ENCODE measurements around the gene SLC9A3. TPM values are rescaled to one million over a fixed set of nuclear protein-coding genes. Genes with fewer than 3 reads are reported as not detected.

Gene SLC9A3
- total RNA-seq, 4 donors from 2014 or later, result 2.4 to 3.8 (median 3.5) TPM

- Histone ChIP-seq H3K27ac (no peak overlapping the region), H3K4me1 (peaks cover 0 to 14% (median 5%) of the 10 kb centered on the region in 3 donors), H3K9me3 (peaks cover 0 to 5% (median 0%) of the 10 kb centered on the region in 3 donors), H3K4me3 (no peak overlapping the region), H3K27me3 (peaks cover 0 to 68% (median 0%) of the 10 kb centered on the region in 4 donors), H3K36me3 (no peaks in the 10 kb centered on the region)
- 85 to 86% methylated on average over 6 of the region's 6 CpGs for WGBS, 2 donors
- no peak for TF ChIP-seq CTCF (IDR thresholded peaks at IDR 0.05)
- TF ChIP-seq POLR2A (IDR thresholded peaks at IDR 0.05), result no peak
- intact Hi-C loops (cut with DNase I), result no loop called here
- DNase-seq, result no peak
Observed at GRCh38 chr5:551406-551805, 27.2 kb upstream of the SLC9A3 start.

GRCh38 chr5:549229-549628, 25.0 kb upstream of the SLC9A3 start:
- H3K27me3 ChIP-seq, result peaks cover 0 to 72% (median 0%) of the 10 kb centered on the region in 4 donors
- 86% methylated on average over 2 of the region's 2 CpGs for WGBS, 2 donors
- no peak for DNase-seq

DNA sequence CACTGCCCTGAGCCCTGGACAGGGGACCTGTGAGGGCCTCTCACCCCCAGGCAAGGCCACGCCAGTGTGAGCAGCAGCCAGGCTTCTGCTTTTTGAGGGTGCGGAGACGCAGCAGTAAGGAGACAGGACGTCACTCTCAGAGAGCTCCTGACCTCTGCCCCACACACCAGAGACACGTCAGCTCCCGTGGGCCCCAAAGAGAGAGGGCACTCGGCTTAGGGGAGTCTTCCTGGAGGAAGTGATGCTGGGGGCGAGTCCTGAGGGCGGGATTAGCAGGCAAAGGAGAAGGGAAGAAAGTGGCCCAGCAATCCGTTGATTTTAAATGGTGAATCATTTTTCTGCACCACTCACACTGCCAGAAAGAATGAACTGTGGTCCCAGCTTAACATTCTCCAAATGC, 24.0 kb upstream of the SLC9A3 start:
- DNase-seq, result no peak
- Histone ChIP-seq H3K36me3 (no peaks in the 10 kb centered on the region), H3K9me3 (peaks cover 0 to 5% (median 0%) of the 10 kb centered on the region in 3 donors), H3K27ac (no peak overlapping the region), H3K4me3 (no peak overlapping the region), H3K27me3 (peaks cover 0 to 76% (median 0%) of the 10 kb centered on the region in 4 donors), H3K4me1 (peaks cover 0 to 24% (median 5%) of the 10 kb centered on the region in 3 donors)
- no peak for TF ChIP-seq CTCF (IDR thresholded peaks at IDR 0.05)
- no peak for TF ChIP-seq POLR2A (IDR thresholded peaks at IDR 0.05)
- intact Hi-C loops (cut with DNase I), result no loop called here
- 47 to 51% methylated on average over 4 of the region's 10 CpGs for WGBS, 2 donors

More at GRCh38 chr5:549229-549628, 25.0 kb upstream of the SLC9A3 start:
- Histone ChIP-seq H3K27ac (no peak overlapping the region), H3K9me3 (peaks cover 0 to 5% (median 0%) of the 10 kb centered on the region in 3 donors), H3K36me3 (no peaks in the 10 kb centered on the region), H3K4me3 (no peak overlapping the region), H3K4me1 (peaks cover 0 to 15% (median 5%) of the 10 kb centered on the region in 3 donors)
- intact Hi-C loops (cut with DNase I), result no loop called here
- TF ChIP-seq POLR2A (IDR thresholded peaks at IDR 0.05) (no peak), CTCF (IDR thresholded peaks at IDR 0.05) (no peak)

- Histone ChIP-seq H3K4me3 (no peak overlapping the region), H3K27ac (no peak overlapping the region), H3K4me1 (peaks cover 0 to 24% (median 5%) of the 10 kb centered on the region in 3 donors), H3K36me3 (no peaks in the 10 kb centered on the region), H3K27me3 (peaks cover 0 to 82% (median 0%) of the 10 kb centered on the region in 4 donors), H3K9me3 (peaks cover 0 to 5% (median 0%) of the 10 kb centered on the region in 3 donors)
- no peak for DNase-seq
- WGBS, 2 donors, result 53% methylated on average over 6 of the region's 22 CpGs; no CpG with 5 or more reads in 1 of the 2 donors
- intact Hi-C loops (cut with DNase I), result no loop called here
- TF ChIP-seq POLR2A (IDR thresholded peaks at IDR 0.05) (no peak), CTCF (IDR thresholded peaks at IDR 0.05) (no peak)
Observed at GRCh38 chr5:547086-547924, 23.1 kb upstream of the SLC9A3 start.

GRCh38 chr5:546376-546908, 22.2 kb upstream of the SLC9A3 start:
- TF ChIP-seq CTCF (IDR thresholded peaks at IDR 0.05) (no peak), POLR2A (IDR thresholded peaks at IDR 0.05) (no peak)
- intact Hi-C loops (cut with DNase I), result no loop called here
- Histone ChIP-seq H3K4me3 (no peak overlapping the region), H3K4me1 (peaks cover 0 to 24% (median 5%) of the 10 kb centered on the region in 3 donors), H3K9me3 (peaks cover 0 to 5% (median 0%) of the 10 kb centered on the region in 3 donors), H3K27me3 (peaks cover 0 to 83% (median 1%) of the 10 kb centered on the region in 4 donors), H3K36me3 (no peaks in the 10 kb centered on the region), H3K27ac (no peak overlapping the region)
- WGBS, 2 donors, result 80% methylated on average over 1 of the region's 14 CpGs; no CpG with 5 or more reads in 1 of the 2 donors
- DNase-seq, result no peak

Data from esophagus squamous epithelium (tissue), 5 donors.